Left hindlimb (tissue), 1 donor: ENCODE data around the gene MTCL1.

Source experiments
- DNase-seq: peaks from one replicate; pipeline ENCODE4 v3.0.0-alpha.2; 2018

MTCL1 gene

GRCh38 chr18:8842506-8842905, 137.2 kb downstream of the MTCL1 start:
- no peak for DNase-seq

DNA sequence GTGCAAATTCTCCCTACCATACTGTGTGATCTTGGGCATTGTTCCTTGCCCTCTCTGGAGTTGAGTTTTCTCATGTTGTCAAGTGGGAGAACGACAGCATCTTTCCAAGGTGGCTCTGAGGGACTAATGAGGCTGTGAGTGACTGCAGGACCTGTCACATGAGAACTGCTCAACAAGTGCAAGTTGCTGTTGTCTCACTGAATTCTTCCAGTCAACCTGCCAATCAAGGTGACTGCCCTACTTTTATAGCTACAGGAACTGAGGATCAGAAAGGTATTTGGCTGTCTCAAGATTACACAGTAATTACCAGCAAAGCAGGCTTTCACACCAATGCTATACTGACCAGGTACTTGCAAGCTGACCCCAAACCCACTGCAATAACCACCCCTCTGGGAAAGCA, 137.6 kb downstream of the MTCL1 start:
- no peak for DNase-seq

- no peak for DNase-seq
Observed at GRCh38 chr18:8844721-8845148, 139.4 kb downstream of the MTCL1 start.

DNA sequence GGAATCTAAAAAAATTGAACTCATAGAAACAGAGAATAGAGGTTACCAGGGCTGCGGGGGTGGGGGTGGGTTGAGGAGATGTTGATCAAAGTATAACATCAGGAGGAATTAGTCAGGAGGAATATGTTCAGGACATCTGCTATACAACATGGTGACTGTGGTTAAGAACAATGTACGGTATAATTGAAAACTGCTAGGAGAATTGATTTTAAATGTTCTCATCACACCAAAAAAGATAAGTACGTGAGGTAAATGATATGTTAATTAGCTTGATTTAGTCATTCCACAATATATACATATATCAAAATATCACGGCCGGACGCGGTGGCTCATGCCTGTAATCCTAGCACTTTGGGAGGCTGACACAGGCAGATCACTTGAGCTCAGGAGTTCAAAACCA, 140.2 kb downstream of the MTCL1 start:
- DNase-seq = no peak

GRCh38 chr18:8847066-8847755, 141.9 kb downstream of the MTCL1 start:
- no peak for DNase-seq

GRCh38 chr18:8847900-8848299, 142.5 kb downstream of the MTCL1 start:
- no peak for DNase-seq

GRCh38 chr18:8848541-8848940, 143.2 kb downstream of the MTCL1 start:
- no peak for DNase-seq

DNA sequence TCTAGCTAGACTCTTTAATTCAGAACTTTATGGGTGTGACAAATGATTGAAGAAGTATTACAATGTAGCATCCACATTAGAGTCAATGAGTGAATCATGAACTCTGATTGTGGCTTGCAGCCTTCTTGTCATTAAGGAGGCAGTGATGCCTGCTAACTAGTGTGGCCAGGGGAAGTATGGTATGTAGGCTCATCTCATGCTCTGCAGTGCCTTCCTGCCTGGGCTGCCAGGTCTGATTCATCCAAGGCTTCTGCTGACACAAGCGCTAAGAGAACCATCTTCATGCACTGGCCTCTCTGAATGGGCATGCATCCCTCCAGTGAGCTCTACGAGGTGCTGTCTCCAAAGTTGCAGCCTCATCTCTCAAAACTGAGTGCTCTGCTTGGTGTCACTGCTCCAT, 144.3 kb downstream of the MTCL1 start:
- no peak for DNase-seq

DNA sequence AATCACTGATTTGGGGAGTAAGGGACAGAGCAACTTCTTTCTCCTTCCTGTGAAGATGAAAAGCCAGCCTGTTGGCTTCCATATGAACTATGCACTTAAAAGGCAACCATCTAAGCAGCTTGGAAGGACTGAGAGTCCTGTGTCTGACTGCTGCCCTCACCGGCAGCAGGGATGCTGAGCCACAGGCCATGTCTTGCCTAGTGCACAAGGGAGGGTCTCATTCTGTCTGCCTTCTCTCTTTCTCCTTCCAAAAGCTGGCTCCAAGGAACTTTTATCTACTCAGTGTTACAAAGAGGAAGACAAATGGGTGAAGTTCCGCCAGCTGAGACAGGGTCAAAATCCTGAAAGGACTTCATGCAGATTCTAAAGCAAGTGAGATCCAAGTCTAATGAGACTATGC, 146.3 kb downstream of the MTCL1 start:
- DNase-seq = no peak

- DNase-seq = no peak
Observed at GRCh38 chr18:8854550-8854949, 149.2 kb downstream of the MTCL1 start.

GRCh38 chr18:8854962-8855361, 149.6 kb downstream of the MTCL1 start:
- no peak for DNase-seq

GRCh38 chr18:8856212-8856611, 150.9 kb downstream of the MTCL1 start:
- DNase-seq = no peak

GRCh38 chr18:8856769-8857393, 151.5 kb downstream of the MTCL1 start:
- DNase-seq = no peak

GRCh38 chr18:8857806-8858205, 152.4 kb downstream of the MTCL1 start:
- no peak for DNase-seq

DNA sequence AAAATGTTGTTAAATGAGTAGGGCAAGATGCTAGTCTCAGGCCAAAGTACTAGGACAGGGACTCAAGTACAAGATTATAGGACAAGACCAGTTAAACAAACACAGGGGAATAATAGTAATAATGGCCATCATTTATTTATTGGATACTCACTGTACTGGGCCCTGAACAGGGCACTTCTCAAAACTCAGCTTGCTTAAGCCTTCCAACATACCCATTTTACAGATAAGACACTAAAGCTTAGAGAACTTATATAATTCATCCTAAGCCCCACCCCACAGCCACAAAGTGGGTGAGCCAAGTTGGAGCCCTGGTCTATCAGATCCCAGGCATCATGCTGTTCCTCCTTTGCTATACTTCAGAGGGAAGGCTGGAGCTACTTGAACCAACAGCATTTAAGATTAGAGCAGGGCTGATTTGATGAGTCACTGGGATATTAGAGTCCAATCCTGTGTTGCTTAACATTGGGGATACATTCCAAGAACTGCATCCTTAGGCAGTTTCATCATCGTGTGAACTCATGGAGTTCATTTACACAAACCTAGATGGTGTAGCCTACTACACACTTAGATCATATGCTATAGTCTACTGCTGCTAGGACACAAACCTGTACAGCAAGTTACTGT, 153.6 kb downstream of the MTCL1 start:
- no peak for DNase-seq

DNA sequence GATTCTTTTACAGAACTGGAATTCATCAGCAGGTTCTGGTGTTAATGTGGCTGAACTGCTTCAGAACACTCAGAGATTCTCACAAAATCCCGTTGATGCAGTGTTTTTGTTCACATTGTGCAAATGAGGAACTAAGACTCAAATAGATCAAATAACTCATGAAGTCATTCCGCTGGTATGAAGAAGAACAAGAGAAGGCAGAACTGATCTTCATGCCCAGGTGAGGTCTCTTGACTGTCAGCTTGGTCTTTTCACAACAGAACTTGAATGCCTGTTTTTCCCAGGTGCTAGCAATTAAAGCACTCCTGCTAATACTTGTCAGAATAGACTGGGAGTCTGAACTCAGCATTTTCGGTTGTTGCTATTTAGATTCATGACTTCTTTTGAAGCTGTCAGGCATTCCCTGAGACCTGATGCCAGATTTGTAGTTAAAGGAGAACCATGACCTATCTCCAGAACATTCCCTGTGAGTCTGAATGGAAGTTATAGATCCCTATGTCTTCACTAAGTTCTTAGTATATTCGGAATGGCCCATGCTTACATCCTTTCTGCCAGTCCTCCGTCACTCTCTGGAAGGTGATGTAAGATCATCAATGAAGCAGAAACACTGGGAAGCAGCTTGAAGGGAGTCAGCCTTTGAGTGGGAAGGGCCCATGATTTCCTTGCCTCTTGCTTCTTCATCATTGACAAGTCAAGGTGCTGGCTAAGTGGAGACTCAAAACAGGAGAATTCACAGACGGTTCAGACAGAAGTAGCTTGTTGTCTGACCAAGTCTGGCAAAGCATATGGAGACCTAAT, 155.7 kb downstream of the MTCL1 start:
- DNase-seq = no peak

DNA sequence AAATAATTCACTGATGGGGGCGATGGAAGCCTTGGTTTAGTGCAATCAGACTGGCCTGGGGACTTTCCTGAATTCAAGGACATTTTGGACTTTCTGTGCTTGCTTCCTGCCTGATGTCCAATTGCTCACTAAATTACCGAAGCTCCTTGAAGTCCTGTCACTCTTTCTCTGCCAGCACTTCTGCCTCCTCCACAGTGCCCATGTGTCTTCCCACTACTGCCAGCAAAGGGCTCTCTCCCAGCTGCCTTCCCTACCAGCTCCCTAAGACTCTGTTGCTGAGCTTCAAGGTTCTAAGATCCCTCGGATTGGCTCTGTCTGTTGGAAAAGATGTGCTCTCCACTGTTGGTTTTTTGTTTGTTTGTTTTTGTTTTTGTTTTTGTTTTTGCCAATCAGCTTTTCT, 158.1 kb downstream of the MTCL1 start:
- DNase-seq = no peak

GRCh38 chr18:8865934-8866333, 160.6 kb downstream of the MTCL1 start:
- DNase-seq = no peak

DNA sequence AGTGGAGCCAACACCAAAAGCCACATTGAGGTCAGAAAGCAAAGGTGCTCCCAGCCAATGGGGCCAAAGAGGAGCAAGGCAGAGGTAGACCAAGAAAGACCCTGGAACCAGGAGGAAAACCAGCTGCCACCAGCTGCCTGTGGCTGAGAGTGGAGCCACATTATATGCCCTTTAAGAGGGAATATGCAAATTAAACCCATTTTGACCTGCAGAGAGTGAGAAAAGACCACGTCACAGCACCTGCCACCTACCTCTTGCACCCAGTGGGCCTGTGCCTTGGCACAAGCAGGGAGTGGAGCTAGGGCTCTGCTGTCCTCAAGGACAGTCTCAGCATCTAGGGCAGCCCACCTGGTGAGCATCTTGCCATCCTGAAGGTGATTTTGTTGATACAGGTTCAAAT, 161.3 kb downstream of the MTCL1 start:
- no peak for DNase-seq

DNA sequence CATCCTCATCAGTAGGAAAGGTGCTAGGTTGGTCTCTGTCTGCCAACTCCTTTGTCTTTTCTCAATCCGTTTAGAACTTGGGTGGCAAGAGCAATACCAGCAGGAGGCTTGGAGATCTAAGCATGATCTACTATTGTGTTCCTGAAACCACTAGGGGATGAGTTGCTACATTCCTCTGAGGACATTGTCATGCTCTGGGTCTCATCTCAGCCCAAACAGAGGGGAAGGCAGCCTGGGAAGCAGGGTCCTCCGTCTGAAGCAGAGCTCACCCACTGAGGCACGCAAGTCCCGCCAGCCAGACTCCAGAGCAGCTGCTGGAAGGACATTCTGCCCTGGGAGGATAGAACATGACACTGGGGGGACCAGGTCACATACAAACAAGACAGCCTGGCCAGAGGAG, 162.9 kb downstream of the MTCL1 start:
- no peak for DNase-seq

GRCh38 chr18:8868779-8869415, 163.5 kb downstream of the MTCL1 start:
- DNase-seq = no peak

DNA sequence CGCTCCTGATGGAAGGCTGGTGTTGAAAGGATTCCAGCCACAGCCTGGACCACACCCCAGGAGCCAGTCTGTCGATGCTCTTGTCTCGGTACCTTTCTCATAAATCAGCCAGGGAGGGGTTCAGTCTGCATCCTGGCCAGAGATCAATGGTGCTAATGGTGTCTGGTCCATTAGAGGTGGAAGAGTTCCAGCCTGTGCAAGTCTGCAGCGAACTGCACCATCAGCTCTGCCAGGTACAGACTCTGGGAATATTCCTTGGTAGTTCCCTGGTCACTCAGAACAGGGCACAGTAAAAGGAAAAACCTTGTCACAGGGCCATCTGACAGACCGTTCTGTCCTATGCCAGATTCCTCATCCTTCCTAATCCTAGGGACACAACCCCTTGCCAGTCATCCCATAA, 164.3 kb downstream of the MTCL1 start:
- DNase-seq = no peak

GRCh38 chr18:8870528-8870927, 165.2 kb downstream of the MTCL1 start:
- no peak for DNase-seq
